GM23338 (cell line): ENCODE measurements around the gene SPAG7.

Experiments used
- CREB1 ChIP-seq: fragments of 250-450 bp; sonication (Bioruptor Pico); IDR thresholded peaks from 2 replicates; pipeline ENCODE4 v1.5.0; 2020; ENCODE audit warnings: low read depth, mild to moderate bottlenecking, moderate library complexity
- CTCF ChIP-seq, 2 experiments: fragments of 200-600 bp in 1 of 2; sonication (generic) in 1 of 2; conservative IDR thresholded peaks; 2 replicates each; pipeline versions ENCODE4 v1.5.1 to v1.6.1; 2016 to 2017; ENCODE audit warnings: antibody characterized with exemption in 2 of 2, low read depth in 2 of 2, mild to moderate bottlenecking in 2 of 2, moderate library complexity in 1 of 2
- EZH2 ChIP-seq: fragments of 200-600 bp; sonication (generic); IDR thresholded peaks from one replicate; pipeline ENCODE4 v1.8.0; 2017; ENCODE audit warnings: antibody characterized with exemption, mild to moderate bottlenecking, low read depth; ENCODE audit not compliant: unreplicated experiment
- EZH2phosphoT487 ChIP-seq: fragments of 200-600 bp; sonication (generic); IDR thresholded peaks from one replicate; pipeline ENCODE4 v1.8.1; 2018; ENCODE audit warnings: antibody characterized with exemption; ENCODE audit not compliant: unreplicated experiment
- POLR2AphosphoS5 ChIP-seq: IDR thresholded peaks from 2 replicates; pipeline ENCODE4 v1.6.1; 2016; ENCODE audit warnings: antibody characterized with exemption, low read depth
- ZNF462 ChIP-seq: fragments of 250-450 bp; sonication (Bioruptor Pico); IDR thresholded peaks from 2 replicates; pipeline ENCODE4 v1.5.0; 2020; ENCODE audit warnings: mild to moderate bottlenecking, moderate library complexity

DNA sequence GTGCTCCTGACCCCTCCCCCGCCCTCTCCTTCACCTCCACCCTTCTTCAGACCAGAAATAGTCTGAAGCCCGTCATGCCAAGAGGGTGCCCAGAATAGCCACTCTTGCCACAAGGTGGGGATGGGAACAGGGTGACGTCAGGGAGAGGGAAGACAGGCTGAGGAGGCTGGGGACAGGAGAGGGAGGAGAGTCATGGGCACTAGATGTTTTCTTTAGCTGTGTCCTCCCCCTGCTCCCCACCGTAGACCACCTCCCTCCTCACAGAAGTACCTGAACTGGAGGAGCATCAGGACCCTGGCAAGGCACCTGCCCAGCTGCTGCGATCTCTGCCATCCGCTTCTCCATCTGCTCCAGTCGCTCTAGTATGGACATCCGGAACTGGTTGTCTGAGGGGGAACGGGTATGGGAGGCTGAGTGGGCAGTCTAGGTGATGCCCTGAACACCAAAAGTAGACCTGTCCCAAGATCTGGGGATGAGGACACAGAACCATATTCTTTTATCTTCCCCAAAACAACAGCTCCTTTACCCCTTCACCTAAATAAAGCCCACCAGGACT is 6.6 kb upstream of the SPAG7 start:
- no peak for TF ChIP-seq CREB1 (CRISPR knock-in tag)
- TF ChIP-seq EZH2: no peak
- TF ChIP-seq CTCF (conservative IDR thresholded peaks at IDR 0.05; ENCODE audit: low read depth in 2 of 2): no peak
- TF ChIP-seq ZNF462 (CRISPR knock-in tag): no peak
- TF ChIP-seq POLR2AphosphoS5: no peak
- no peak for TF ChIP-seq EZH2phosphoT487
